ENCODE results near the gene TAF10.

TAF10 gene

DNA sequence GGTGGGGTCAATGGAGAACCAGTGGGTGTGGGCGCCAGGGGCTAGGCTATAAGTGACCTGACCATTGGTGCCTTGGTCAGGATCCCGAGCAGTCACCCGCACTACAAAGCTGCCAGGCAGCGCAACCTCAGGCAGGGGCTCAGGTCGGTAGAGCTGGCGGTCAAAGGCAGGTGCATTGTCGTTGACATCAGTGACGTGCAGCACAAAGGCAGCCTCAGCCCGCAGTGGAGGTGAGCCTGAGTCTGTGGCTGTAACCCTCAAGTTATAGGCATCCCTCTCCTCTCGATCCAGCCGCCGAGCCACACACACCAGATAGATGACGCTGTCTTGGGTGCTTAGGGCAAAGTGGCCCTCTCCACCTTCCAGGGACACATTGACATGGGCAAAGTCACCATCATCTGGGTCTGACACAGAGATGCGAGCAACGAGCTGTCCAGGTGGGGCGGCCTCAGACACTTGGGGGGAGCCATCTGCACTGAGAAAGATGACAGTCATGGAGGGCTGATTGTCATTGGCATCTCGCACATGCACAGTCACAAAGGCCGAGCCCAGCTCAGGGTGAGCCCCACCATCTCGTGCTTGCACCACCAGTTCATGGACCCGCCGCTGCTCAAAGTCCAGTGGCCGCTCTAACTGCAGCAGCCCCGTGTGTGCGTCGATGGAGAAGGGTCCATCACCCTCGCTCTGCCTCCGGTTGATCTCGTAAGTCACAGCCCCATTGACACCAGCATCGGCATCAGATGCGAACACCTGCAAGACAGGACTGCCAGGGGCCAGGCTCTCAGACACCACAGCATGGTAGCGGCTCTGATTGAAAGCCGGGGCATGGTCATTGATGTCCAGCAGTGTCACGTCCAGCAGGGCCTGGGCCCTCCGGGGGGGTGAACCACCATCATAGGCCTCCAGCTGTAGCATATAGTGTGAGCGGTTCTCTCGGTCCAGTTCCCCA lies 28.3 kb upstream of the TAF10 start:
- TF ChIP-seq, protein P1, sequence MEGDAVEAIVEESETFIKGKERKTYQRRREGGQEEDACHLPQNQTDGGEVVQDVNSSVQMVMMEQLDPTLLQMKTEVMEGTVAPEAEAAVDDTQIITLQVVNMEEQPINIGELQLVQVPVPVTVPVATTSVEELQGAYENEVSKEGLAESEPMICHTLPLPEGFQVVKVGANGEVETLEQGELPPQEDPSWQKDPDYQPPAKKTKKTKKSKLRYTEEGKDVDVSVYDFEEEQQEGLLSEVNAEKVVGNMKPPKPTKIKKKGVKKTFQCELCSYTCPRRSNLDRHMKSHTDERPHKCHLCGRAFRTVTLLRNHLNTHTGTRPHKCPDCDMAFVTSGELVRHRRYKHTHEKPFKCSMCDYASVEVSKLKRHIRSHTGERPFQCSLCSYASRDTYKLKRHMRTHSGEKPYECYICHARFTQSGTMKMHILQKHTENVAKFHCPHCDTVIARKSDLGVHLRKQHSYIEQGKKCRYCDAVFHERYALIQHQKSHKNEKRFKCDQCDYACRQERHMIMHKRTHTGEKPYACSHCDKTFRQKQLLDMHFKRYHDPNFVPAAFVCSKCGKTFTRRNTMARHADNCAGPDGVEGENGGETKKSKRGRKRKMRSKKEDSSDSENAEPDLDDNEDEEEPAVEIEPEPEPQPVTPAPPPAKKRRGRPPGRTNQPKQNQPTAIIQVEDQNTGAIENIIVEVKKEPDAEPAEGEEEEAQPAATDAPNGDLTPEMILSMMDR (conservative IDR thresholded peaks at IDR 0.05) = no peak
- H3K27ac ChIP-seq = no peak overlapping the region

DNA sequence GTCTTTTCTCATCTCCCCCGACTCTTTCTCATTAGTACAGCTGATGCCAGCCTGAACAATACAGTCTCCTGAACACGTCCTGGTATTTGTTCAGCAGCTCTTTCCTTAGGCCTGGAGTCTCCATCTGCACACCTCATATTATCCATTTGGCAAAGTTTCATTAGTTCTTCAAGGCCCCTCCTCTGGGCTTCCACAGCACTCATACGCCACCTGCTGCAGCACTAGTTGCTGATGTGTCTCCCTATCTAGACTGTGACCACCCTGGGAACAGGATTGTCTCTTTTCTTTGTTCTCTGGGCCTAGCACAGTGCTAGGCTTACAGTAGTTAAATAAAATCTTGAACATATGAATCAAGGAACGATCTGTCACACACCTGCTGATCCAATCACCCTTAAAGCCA lies 26.4 kb upstream of the TAF10 start:
- no peak overlapping the region for H3K27ac ChIP-seq
- TF ChIP-seq, protein P1 (conservative IDR thresholded peaks at IDR 0.05) = no peak

DNA sequence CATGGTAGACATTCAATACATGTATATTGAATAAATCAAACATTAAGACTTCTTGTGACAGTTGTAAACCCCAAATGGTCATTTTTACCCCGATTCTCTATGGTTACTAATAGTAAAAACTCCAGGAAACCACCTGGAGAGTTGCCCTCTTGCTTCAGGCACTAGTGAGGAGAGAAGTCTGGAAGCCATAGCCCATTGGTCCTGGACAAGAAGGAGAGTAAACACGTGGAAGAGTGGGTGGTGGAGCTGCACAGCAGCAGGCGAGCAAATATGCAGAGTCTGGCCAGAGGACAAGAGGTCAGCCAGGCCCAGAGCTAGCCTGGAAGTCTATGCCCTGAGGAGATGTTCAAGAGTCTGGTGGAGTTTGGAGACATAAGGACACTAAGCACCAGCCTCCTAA lies 25.9 kb upstream of the TAF10 start:
- H3K27ac ChIP-seq = no peak overlapping the region
- TF ChIP-seq, protein P1 (conservative IDR thresholded peaks at IDR 0.05) = no peak

DNA sequence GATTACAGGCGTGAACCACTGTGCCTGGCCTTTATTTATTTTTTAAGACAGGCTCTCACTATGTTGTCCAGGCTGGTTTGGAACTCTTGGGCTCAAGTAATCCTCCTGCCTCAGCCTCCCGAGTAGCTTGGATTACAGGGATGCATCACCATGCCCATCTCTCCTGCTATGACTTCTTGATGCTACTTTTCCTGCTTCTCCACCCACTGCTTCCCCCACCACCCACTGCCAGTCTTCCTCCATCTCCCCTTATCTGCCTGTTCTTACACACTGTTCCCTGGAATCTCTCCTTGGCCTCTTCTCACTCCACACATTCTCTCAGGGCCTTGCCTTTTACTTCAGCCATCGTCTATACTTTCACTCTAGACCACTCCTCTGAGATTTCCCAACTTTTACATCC lies 24.5 kb upstream of the TAF10 start:
- H3K27ac ChIP-seq = no peak overlapping the region
- TF ChIP-seq, protein P1 (conservative IDR thresholded peaks at IDR 0.05) = no peak

DNA sequence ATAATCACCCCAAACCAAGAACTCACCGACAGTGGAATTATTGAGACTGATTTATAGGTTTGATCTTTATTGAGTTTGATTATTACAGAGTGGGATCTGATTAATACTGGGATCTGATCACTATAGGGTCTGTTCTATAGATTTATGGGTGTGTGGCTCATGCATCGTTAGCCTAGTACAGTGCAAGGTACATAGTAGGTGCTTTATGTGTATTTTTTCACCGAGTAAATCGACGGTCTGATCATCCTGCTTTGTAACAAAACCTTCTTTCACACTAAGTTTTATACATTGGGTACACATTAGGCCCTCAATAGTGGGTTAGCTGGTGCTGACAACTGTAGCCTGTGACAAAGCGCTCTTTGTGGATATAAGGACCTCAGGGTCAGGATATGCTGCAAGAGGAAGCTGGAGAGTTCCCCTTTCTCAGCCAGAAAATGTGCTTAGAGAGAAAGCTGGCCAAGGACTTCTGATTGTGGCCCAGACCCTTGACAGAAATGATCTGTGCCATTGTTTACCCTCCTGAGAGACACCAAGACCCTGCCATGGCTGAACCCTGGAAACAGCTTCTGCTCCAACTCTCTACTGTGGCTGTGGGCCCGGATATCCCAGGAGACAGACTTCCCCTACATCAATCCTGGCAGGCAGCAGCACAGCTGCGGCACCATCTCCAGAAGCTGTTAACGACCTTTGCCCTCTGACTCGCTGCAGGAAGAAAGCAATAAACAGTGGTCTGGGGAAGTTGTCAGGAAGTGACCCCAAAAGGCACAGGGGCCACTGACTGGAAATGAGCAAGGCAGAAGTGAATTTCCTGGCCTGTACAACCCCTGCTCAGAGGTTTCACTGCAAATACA lies 23.3 kb upstream of the TAF10 start:
- no peak overlapping the region for H3K27ac ChIP-seq

DNA sequence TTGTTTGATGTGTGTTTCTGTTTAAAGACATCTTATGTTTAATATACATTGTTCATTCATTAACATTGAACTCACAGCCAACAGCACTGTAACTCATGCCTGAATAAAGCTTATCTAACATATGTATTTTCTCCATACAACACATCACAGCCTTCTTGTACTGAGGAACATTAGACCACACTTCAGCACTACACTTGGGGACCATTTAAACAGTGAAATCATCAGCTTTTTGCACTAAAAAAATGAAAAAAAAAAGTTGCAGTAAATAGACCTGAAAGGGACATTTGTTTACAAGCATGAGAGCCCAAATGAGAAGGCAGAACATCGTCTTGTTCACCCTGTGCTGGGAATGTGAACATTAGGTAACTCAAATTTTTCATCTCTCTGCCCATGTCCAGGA lies 22.5 kb upstream of the TAF10 start:
- TF ChIP-seq, protein P1 (conservative IDR thresholded peaks at IDR 0.05) = no peak
- no peak overlapping the region for H3K27ac ChIP-seq

More for the DNA sequence above, 23.3 kb upstream of the TAF10 start:
- TF ChIP-seq, protein P1 (conservative IDR thresholded peaks at IDR 0.05) = no peak
